Endothelial cell of umbilical vein (primary cell): Measurements from ENCODE around the gene CHST15.

Source experiments
- EZH2 ChIP-seq: IDR thresholded peaks from 2 replicates; pipeline ENCODE4 v1.6.1; 2012; ENCODE audit warnings: borderline replicate concordance, low read depth, mild to moderate bottlenecking, moderate library complexity, low read length, inconsistent platforms; ENCODE audit not compliant: severe bottlenecking
- FOS ChIP-seq: IDR thresholded peaks from 2 replicates; pipeline ENCODE4 v1.6.1; 2011; ENCODE audit warnings: mild to moderate bottlenecking, low read length, moderate library complexity, borderline replicate concordance; ENCODE audit not compliant: insufficient read depth
- JUN ChIP-seq: IDR thresholded peaks from 2 replicates; pipeline ENCODE4 v1.6.1; 2011; ENCODE audit warnings: borderline replicate concordance, low read depth; ENCODE audit not compliant: insufficient read length, insufficient read depth
- MYC ChIP-seq: IDR thresholded peaks from one replicate; pipeline ENCODE4 v1.6.1; 2011; ENCODE audit warnings: mild to moderate bottlenecking, low read depth, low read length
- POLR2A ChIP-seq: IDR thresholded peaks from 2 replicates; pipeline ENCODE4 v1.6.1; 2012; ENCODE audit warnings: low read depth, mild to moderate bottlenecking, control low read depth, low read length
- POLR2AphosphoS5 ChIP-seq: IDR thresholded peaks from 2 replicates; pipeline ENCODE4 v1.6.1; 2012; ENCODE audit warnings: low read depth, mild to moderate bottlenecking, control low read depth, low read length, moderate library complexity; ENCODE audit not compliant: insufficient read depth
- TF ChIP-seq, protein P1 (sequence below), 2 donors: IDR thresholded peaks; 1 replicate in 1 of 2; 2 replicates in 1 of 2; pipeline ENCODE4 v1.5.1; 2011; ENCODE audit warnings: low read length in 2 of 2, mild to moderate bottlenecking in 2 of 2, moderate library complexity in 2 of 2, control low read depth in 1 of 2, inconsistent platforms in 1 of 2, low read depth in 1 of 2; ENCODE audit not compliant: insufficient read depth in 1 of 2; ENCODE audit errors: extremely low read depth in 1 of 2
- TF ChIP-seq, protein P2 (sequence below): IDR thresholded peaks from 2 replicates; pipeline ENCODE4 v1.6.1; 2011; ENCODE audit not compliant: insufficient read depth, insufficient read length

DNA sequence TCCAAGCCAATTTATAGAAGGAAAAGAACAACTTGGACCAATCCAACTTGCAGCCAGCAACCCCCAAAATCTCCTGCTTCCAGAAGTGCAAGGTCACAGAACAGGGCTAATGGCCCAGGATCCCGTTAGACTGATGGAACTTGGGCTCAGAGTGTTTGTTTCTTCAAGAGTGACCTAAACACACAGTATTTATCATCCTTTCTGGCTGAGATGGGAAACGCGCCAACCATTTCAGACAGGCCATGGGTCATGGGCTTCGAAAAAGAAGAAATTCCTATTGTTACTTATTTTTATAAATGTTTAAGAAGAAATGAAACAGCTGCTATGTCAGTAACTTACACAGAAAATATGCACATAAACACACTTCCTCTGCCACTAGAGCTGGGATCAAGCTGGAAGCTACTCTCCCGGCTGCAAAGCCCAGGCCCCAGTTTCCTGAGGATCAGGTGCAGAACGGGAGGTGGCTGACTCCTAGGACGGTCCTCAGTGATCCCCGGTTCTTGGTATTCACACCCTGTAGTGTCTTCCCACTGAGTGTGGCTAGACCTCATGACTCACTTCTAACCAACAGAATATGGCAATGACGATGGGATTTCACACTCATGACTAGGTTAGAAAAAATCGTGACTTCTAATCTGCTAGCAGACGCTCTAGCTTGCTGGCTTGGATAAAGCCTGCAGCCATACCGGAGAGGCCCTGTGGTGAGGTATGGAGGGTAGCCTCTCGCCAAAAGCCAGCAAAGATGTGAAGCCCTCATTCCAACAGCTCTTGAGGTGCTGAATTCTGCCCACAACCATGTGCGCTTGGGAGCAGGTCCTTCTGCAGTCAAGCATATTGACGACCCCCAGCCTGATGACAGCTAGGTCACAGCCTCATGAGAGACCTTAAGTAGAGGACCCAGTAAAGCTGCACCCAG, 60.2 kb downstream of the CHST15 start:
- TF ChIP-seq, protein P1, sequence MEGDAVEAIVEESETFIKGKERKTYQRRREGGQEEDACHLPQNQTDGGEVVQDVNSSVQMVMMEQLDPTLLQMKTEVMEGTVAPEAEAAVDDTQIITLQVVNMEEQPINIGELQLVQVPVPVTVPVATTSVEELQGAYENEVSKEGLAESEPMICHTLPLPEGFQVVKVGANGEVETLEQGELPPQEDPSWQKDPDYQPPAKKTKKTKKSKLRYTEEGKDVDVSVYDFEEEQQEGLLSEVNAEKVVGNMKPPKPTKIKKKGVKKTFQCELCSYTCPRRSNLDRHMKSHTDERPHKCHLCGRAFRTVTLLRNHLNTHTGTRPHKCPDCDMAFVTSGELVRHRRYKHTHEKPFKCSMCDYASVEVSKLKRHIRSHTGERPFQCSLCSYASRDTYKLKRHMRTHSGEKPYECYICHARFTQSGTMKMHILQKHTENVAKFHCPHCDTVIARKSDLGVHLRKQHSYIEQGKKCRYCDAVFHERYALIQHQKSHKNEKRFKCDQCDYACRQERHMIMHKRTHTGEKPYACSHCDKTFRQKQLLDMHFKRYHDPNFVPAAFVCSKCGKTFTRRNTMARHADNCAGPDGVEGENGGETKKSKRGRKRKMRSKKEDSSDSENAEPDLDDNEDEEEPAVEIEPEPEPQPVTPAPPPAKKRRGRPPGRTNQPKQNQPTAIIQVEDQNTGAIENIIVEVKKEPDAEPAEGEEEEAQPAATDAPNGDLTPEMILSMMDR (IDR thresholded peaks at IDR 0.05; ENCODE audit: extremely low read depth in 1 of 2, insufficient read depth in 1 of 2, low read depth in 1 of 2, low read length in 2 of 2), result no peak
- TF ChIP-seq JUN (no peak), EZH2 (no peak), POLR2A (no peak), POLR2AphosphoS5 (no peak), MYC (no peak), FOS (no peak)
- TF ChIP-seq, protein P2, sequence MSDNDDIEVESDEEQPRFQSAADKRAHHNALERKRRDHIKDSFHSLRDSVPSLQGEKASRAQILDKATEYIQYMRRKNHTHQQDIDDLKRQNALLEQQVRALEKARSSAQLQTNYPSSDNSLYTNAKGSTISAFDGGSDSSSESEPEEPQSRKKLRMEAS, result no peak
